NK-92 treated with Interleukin-12 subunit alpha and Interleukin-12 subunit beta, amount 100 ng/mL, for 24 hours (cell line): ENCODE results near the gene DHX35.
"Not testable (repeated sequence)": the region's sequence is repeated elsewhere in the genome, so short reads cannot be mapped to it uniquely, and the experiment has no call there.

Experiments
- DNase-seq: peaks from one replicate; lab custom pipeline; 2025; lab: John Stamatoyannopoulos, UW

The DHX35 gene

DNA sequence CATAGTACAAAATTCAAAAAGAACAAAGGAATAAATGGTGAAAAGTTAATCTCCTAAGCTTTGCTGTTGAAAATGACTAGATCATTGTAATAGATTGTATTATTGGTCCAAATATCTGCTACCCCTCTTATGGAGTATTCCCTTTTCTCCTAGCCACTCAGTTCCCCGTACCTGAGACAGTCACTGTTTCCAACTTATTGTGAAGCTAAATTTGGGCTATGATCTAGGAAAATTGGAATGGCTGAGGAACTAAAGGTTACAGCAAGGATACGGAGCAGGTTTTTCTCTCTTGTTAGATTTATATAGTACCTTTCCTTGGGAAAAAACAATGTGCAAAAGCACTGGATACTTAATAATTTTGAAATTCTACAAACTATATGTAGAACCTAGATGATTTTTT is 17.3 kb downstream of the DHX35 start:
- DNase-seq = no peak

DNA sequence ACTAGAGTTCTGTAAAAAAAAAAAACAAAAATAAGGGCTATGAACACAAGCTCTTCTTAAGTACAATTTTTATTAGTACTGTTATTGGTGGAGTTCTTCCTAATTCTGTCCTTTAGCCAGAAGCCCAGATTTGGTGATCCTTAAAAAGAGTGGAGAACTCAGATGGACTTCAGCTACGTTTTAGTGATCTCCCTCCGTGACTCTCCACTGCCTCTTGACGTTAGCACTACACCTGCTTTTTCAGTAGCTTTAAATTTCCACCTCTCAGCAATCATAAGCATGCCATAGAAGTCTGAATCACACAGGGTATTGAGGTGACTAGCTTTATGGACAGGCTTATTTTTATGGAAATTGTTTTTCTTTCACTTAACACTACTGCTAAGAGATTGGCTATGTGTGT is 17.7 kb downstream of the DHX35 start:
- no peak for DNase-seq

DNA sequence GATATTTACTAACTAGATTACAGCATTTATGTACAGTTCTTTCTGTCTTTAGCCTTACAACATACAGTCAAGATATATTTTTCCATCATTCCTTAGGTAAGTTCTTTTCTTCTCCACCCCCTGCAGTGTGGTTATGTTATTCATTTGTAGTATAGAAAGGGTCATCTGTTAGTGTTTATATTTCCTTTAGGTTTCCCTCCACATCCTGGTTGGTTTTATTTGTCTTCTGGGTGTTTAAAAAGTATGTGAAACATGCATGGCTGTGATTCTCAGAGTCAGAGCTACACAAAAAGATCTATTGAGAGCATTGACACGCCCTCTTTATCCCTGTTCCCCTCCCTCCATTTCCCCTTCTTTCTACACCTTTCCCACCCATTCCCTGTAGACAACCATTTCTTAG is 20.1 kb downstream of the DHX35 start:
- no peak for DNase-seq

DNA sequence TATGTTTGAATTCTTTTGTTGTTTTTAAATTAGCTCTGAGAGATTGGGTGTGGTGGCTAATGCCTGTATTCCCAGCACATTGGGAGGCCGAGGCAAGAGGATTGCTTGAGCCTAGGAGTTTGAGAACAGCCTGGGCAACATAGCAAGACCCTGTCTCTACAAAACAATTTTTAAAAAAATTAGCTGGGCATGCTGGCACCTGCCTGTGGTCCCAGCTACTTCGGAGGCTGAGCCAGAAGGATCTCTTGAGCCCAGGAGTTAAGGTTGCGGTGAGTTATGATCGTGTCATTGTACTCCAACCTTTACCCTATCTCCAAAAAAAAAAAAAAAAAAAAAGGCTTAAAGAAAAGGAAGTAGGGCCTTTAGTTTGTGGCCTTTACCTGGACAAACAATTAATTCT is 22.9 kb downstream of the DHX35 start:
- DNase-seq = no peak

DNA sequence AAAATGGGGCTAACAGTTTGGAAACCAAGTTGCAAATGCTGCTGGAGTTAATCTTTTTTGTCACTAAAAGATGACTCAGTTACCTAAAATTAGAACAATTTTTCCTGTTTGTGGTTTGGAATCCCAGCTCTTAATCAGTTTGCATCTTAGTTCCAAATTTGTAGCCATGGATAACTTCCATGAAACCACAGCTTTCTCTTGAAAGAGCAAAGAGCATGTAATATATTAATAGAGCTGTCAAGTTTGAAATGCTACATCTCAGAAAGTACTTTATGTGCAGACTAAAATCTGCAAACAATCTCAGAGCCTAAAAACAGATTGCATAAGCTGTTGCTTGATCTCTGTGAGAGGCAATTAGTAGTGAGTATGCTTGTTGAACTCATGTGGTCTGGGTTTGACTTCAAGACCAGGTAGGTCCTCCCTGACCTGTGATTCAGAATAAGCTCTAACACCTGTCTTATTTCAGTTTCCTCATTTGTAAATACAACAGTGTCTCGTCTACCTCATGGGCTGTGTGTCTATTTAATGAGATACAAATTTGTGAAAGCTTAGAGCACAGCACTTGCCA is 23.5 kb downstream of the DHX35 start:
- DNase-seq = no peak

DNA sequence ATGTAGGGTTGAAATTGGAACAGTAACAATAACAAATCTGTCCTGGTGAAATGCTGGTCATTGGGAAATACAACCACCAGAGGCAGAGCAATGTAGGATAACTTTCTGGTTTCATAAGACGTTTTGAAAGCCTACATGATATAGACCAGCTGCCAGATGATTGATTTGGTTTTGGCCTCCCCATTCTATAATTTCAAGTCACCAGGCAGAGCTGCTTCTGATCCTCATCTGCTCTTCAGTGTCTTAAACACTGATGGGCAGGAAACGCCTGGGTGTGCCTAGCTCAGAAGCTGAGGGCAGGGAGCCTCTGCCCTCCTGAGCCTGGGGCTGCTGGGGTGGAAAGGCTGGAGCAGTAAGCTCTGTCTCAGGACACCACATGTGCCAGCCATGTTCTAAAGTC is 24.5 kb downstream of the DHX35 start:
- no peak for DNase-seq

DNA sequence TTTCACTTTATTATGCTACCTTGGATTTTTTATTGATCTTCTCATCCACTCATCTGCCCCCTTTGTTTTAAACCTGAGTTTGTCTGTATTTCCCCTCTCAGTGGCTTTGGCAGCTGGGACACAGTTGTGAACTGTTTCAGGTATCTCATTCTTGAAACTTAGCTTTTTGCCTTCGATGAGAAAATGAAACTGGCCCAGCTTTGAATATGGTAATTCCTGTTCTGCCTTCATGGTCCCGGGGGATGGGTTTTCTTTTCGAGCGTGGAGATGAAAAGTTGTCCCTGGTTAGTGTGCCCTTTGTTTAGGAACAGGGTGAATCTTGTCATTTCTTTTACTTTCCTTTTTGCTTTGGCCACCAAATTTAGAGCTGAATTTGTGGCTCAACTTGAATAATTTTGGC is 25.6 kb downstream of the DHX35 start:
- no peak for DNase-seq

DNA sequence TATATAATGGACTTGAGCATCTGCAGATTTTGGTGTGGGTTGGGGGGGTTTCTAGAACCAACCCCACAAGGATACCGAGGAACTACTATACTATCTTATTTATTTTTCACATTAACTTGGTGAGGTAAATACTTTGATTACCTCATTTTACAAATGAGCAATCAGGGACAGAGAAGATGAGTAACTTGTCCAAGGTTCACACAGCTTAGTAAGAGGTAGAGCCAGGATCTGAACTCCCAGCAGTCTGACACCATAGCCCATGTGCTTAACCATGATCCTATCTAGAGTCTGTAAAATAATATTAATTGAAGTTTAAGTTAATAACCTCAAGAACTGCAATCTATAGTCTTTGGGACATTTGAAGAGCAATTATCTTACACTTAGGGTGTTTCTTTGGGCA is 28.6 kb downstream of the DHX35 start:
- no peak for DNase-seq

DNA sequence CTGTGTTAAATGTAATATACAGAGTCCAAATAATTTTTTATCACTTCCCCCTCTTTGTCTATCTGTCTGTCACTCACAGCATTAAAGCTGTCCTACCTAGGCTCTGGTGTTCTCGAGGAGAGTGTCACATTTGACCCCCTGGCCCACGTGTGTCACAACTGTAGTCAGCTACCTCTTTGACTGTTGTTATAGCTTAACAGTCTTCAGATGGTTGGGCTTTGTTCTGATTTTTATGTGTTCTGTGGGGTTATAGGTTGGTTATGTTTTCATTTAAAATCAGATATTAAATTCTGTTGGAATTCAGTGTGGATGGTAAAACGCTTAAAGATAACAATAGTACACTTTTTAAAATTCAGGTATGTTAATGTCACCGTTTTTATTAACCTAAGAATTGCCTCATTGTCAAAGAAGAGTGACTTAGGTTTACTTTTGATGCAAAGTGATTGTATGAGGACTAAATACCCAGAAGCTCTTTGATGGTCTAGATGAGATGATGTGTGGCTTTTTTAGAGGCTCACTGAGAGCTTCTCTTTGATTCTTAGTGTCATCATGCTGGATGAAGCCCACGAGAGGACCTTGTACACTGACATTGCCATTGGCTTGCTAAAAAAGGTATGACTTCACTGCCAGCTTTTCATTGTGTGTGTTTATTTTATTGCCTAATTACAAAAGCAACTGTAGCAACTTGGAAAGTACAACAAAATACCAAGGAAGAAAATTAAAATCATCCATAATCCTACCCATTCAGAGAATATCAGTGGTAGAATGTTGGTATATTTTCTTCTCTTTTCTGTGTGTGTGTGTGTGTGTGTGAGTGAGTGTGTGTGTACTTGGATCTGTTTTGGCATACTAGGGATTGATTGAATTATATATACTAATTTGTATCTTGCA is 29.9 kb downstream of the DHX35 start:
- DNase-seq = no peak

DNA sequence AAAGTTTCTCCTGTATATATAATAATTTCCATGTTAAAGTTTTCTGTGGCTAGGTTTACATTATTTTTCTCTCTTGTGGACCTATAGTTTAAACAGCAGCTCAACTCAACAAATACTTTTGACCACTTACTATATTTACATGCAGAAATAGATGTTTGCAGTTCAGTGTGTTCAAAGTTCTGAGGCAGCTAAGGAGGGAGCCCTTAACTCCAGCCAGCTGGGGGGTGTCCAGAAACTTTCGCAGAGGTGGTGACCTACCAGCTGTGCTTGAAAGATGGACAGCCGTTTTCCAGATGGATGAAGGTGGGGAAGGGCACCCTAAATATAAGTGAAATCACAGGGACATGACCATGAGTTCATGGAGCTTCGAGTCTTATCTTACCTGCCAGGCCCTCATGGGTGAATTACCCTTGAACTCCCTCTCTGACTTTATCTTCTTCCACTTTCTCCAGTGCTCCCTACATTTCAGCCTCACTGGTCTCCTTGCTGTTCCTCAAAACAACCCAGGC is 33.4 kb downstream of the DHX35 start:
- no peak for DNase-seq

DNA sequence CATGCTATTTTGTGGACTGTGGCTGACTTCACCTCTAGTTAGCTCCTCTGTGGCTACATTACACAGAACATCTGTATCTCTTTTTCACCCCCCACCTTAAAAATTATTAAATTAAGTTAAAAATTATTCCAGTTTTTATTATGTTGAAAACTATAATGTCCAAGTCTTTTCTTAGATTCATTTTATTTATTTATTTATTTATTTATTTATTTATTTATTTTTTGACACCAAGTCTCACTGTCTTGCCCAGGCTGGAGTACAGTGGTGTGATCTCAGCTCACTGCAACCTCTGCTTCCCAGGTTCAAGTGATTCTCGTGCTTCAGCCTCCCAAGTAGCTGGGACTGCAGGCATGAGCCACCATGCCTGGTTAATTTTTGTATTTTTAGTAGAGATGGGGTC is 34.7 kb downstream of the DHX35 start:
- not testable (repeated sequence) for DNase-seq

DNA sequence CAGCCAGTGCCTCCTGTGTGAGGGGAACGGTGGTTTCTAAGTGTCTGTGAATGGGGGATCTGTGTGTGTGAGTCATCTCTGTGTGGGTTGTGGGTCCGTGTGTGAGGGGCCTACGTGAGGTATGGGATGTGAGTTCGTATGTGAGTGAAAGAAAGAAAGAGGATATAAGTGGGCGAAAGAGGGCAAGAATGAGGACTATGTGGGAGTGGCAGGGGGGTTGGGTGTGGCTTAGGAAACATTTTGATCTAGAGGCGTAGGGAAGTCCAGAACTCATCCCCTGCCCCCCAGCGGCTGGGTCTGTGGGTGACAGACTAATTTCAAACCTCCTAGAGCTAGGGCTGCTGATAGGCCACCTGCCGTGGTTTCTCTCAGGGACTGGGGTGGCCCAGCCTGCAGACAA is 35.5 kb downstream of the DHX35 start:
- peak; percentile 35 for DNase-seq

DNA sequence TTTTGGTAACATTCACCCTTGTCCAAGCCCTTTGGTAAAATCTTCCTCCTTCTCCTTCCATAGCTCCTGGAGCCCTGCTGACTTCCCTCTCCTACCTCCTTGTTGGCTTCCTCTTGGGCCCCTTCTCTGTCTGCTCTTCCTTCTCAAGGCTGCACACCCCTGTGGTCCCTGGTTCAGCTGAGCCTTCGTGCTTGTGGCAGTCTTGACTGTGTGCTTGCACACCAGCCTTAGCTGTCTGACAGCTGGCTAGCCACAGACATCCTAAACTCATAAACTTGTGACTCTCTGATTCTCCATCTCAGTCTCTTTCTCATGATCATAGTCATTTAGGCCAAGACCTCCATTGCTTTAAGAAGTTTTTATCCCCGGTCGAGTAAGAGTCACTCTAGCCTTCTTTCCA is 37.1 kb downstream of the DHX35 start:
- no peak for DNase-seq

DNA sequence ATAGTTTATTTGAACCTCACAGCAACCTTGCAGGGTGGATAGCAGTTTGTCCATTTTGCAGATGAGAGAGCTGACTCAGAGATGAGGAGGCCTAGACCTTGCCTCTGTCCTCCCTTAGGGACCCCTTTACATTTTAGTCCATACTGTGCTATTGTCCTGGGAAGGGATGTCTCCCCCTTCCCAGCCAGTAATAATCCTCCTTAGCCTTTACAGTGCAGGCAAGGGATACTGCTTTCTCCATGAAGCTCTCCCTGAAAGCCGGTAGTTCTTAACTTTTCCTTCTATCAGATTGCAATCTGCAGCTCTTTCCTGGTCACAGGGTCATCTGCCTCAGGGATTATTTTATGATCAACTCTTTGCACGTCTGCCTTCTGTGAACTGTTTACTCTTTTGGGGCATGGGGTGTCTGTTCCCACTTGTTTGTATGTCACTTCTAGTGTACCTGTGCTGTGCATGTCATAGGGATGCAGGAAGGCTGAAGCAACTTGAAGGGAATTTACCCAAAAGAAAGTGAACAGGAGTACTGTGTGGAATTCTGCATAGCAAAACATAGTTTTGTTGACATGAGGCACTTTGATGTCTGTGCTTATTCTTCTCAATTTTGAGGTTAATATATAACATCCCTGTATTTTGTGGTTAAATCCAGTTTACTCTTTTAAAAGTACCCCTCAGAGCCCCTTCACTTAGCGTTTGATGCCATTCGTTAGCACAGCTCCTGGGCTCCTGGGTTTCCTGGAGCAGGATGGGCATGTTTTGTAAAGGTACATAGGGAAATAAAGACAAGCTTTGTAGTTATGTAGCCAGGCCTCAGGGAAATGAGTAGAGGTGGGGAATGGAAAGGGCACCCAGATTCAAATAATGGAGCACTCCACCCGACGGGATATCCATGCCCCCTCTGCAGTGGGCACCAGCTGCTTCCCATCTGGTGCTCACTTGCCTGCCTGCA is 38.1 kb downstream of the DHX35 start:
- DNase-seq = no peak

DNA sequence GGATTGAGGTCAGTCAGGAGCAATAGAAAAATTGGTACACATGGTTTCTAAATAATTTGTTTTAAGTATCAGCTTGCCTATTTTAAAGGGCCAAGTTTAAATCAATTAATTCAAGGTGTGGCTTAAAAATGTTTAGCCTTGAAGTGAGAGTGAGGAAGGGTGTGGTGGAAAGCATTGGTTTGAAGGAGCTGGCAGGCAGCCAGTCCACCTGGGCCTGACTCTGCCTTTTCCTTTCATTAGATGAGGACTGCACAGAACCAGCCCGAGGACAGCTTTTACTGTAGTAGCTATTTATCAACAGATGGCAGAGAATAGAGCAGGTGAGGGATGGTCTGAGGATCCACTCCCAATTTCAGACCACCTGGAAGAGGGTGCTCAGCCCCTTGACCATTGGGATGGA is 42.4 kb downstream of the DHX35 start:
- DNase-seq = no peak

DNA sequence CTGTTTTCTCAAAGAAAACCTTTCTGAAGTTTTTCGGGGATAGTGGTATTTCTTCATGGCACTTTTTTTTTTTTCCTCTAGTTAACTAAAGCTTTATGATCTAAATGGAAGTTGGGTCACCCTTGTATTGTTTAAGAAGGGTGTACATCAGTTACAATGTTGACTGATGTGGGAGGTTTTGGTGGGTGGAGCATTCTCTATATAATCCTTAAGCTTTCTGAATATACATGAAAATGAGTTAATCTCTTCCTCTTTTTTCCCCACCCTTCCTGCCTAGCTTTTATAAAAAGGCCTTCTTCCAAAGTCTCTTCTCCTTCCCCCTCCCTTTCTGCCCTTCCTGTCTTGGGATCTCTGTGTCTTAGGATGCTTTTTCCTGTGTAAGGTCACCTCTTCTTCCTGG is 47.2 kb downstream of the DHX35 start:
- DNase-seq = no peak

DNA sequence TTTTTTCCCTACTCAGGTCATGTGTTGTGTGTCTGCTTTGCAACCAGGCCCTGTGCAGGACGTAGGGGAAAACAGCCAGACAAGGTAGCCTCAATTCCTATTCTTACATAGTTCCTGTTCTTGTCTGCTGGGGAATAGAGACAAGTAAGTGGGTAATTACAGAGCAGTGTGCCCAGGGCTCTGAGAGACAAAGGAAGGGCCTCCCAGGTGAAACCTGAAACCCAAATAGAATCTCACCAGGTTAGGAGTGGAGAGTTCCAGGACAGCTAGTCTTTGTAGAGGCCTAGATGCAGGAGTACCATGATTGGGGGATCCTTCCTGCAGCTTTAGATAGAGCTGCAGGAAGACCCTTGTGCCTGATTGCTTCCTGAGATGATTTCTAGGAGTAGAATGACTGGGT is 48.4 kb downstream of the DHX35 start:
- no peak for DNase-seq

DNA sequence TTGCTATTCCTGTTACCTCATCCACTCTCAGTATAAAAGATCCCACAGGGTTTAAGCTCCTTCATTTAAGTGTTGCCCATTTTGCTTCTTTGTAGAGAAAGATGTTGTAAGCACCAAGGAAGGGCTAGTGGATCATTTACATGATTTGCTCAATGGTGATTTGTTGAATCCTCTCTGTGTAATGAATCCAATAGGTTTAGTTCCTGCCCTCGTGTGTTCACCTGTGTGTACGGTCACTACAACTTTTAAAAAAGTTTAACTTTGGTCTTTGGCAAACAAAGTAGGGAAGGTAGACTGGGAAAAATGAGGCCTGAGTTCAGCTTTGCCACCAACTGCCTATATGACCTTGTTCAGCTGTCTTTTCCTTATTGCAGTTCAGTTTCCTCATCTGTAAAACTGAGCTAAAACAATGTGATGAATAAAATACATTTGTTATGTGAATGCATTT is 51.5 kb downstream of the DHX35 start:
- DNase-seq = no peak

DNA sequence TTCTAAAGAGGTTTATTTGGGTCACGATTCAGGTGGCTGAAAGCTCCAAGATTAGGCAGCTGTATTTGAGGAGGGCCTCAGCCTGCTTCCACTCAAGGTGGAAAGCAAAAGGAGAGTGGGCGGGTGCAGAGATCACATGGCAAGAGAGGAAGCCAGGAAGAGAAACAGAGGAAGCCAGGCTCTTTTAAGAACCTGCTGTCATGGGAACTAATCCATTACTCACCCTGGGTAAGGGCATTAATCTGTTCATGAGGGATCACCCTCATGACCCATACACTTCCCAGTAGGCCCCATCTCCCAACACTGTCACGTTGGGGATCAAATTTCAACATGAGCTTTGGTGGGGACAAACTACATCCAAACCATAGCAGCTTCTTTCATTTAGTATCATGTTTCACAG is 53.9 kb downstream of the DHX35 start:
- DNase-seq = no peak

DNA sequence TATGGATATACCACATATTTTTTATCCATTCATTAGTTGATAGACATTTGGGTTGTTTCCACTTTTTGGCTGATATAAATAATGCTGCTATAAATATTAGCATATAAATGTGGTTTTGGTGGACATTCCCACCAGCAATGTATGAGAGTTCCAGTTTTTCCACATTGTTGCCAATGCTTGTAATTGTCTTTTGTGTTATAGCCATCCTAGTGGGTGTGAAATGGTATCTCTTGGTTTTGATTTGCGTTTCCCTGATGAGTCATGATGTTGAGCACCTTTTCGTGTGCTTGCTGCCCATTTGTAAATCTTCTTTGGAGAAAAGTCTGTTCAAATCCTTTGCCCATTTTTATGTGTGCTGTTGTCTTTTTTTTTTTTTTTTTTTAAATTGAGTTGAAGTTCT is 54.4 kb downstream of the DHX35 start:
- DNase-seq = no peak

DNA sequence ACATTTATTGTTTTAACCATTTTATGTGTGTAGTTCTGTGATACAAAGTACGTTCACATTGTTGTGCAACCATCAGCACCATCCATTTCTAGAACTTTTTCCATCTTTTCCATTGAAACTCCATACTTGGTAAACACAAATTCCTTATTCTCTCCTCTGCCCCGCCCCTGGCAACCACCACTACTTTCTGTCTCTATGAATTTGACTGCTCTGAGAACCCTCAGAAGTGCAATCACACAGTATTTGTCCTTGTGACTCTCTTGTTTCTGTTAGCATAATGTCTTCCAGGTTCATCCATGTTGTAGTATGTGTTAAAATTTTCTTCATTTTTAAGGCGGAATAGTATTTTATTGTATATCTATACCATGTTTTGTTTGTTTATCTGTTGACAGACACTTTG is 56.9 kb downstream of the DHX35 start:
- no peak for DNase-seq

DNA sequence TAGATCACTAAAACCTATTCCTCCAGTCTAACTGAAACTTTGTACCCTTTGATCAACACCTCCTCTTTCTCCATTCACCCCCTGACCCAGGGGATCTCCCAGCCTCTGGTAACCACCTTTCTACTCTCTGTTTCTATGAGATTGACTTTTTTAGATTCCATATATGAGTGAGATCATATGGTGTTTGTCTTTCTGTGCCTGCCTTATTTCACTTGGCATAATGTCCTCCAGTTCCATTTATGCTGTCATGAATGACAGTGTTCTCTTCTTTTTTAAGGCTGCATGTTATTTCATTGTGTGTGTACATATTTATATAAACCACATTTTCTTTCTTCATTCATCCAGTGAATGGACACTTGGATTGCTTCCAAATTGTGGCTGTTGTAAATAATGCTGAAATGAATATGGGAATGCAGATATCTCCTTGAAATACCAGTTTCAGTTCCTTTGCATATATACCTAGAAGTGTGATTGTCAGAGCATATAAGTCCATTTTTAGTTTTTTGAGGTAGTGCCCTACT is 57.7 kb downstream of the DHX35 start:
- DNase-seq = no peak
